HepG2 (cell line): ENCODE measurements around the gene ANKZF1. TPM values are rescaled to one million over a fixed set of nuclear protein-coding genes. Genes with fewer than 3 reads are reported as not detected.

Source experiments
- HOXA3 ChIP-seq: sonication (generic); formaldehyde crosslinking; IDR thresholded peaks from 2 replicates; pipeline ENCODE4 v1.5.0; 2020; ENCODE audit warnings: missing genetic modification reagents
- IKZF1 ChIP-seq: fragments of 450-650 bp; IDR thresholded peaks from 2 replicates; pipeline ENCODE4 v1.7.1; 2016
- KAT8 ChIP-seq: IDR thresholded peaks from 2 replicates; pipeline ENCODE4 v1.6.1; 2016; ENCODE audit warnings: missing genetic modification reagents, missing compliant biosample characterization
- KDM2A ChIP-seq: sonication (generic); formaldehyde crosslinking; IDR thresholded peaks from 2 replicates; pipeline ENCODE4 v1.4.0; 2020; ENCODE audit warnings: low read depth, missing genetic modification reagents, borderline replicate concordance
- KDM6A ChIP-seq: IDR thresholded peaks from 2 replicates; pipeline ENCODE4 v1.6.1; 2016; ENCODE audit warnings: low read depth
- POLR2G ChIP-seq: fragments of 200-400 bp; formaldehyde crosslinking; IDR thresholded peaks from 2 replicates; pipeline ENCODE4 v1.6.1; 2018; ENCODE audit warnings: mild to moderate bottlenecking, low read depth, low read length, moderate library complexity
- SP140L ChIP-seq: sonication (generic); formaldehyde crosslinking; IDR thresholded peaks from 2 replicates; pipeline ENCODE4 v1.4.0; 2020; ENCODE audit warnings: missing genetic modification reagents, borderline replicate concordance
- TBX2 ChIP-seq: sonication (generic); formaldehyde crosslinking; IDR thresholded peaks from 2 replicates; pipeline ENCODE4 v1.5.0; 2020; ENCODE audit warnings: missing genetic modification reagents, mild to moderate bottlenecking, borderline replicate concordance
- TCF7 ChIP-seq: sonication (generic); IDR thresholded peaks from 2 replicates; pipeline ENCODE4 v1.6.1; 2016; ENCODE audit warnings: antibody characterized with exemption, low read depth
- TCF7L2 ChIP-seq: IDR thresholded peaks from 2 replicates; pipeline ENCODE4 v1.6.1; 2011; ENCODE audit warnings: mild to moderate bottlenecking, low read depth, low read length, moderate library complexity
- ZMYM2 ChIP-seq: sonication (generic); formaldehyde crosslinking; IDR thresholded peaks from 2 replicates; pipeline ENCODE4 v1.8.0; 2022; ENCODE audit warnings: mild to moderate bottlenecking, missing genetic modification reagents
- ZNF275 ChIP-seq: sonication (generic); formaldehyde crosslinking; IDR thresholded peaks from 2 replicates; pipeline ENCODE4 v1.8.0; 2022; ENCODE audit warnings: missing genetic modification reagents, mild to moderate bottlenecking, inconsistent platforms, borderline replicate concordance
- ZNF276 ChIP-seq: sonication (generic); formaldehyde crosslinking; IDR thresholded peaks from 2 replicates; pipeline ENCODE4 v1.4.0; 2020; ENCODE audit warnings: mild to moderate bottlenecking, low read depth, missing genetic modification reagents
- ZNF292 ChIP-seq: sonication (generic); formaldehyde crosslinking; IDR thresholded peaks from 2 replicates; pipeline ENCODE4 v1.8.1; 2022; ENCODE audit warnings: mild to moderate bottlenecking, low read depth, missing genetic modification reagents, borderline replicate concordance
- ZNF326 ChIP-seq: sonication (generic); formaldehyde crosslinking; IDR thresholded peaks from 2 replicates; pipeline ENCODE4 v1.4.0; 2020; ENCODE audit warnings: missing genetic modification reagents, borderline replicate concordance
- ZNF331 ChIP-seq: sonication (generic); formaldehyde crosslinking; IDR thresholded peaks from 2 replicates; pipeline ENCODE4 v1.4.0; 2020; ENCODE audit warnings: missing genetic modification reagents
- ZNF431 ChIP-seq: sonication (generic); formaldehyde crosslinking; IDR thresholded peaks from 2 replicates; pipeline ENCODE4 v1.9.0; 2022; ENCODE audit warnings: missing genetic modification reagents, low read depth, mild to moderate bottlenecking, borderline replicate concordance
- ZNF605 ChIP-seq: sonication (generic); formaldehyde crosslinking; IDR thresholded peaks from 2 replicates; pipeline ENCODE4 v1.8.0; 2022; ENCODE audit warnings: mild to moderate bottlenecking, missing genetic modification reagents
- ZNF615 ChIP-seq: sonication (generic); formaldehyde crosslinking; IDR thresholded peaks from 2 replicates; pipeline ENCODE4 v1.5.0; 2020; ENCODE audit warnings: mild to moderate bottlenecking, missing genetic modification reagents, borderline replicate concordance
- ZNF619 ChIP-seq: sonication (generic); formaldehyde crosslinking; IDR thresholded peaks from 2 replicates; pipeline ENCODE4 v1.4.0; 2020; ENCODE audit warnings: mild to moderate bottlenecking, missing genetic modification reagents
- ZNF777 ChIP-seq: sonication (generic); formaldehyde crosslinking; IDR thresholded peaks from 2 replicates; pipeline ENCODE4 v1.4.0; 2020; ENCODE audit warnings: missing genetic modification reagents
- ZNF788 ChIP-seq: sonication (generic); formaldehyde crosslinking; IDR thresholded peaks from 2 replicates; pipeline ENCODE4 v1.5.0; 2020; ENCODE audit warnings: mild to moderate bottlenecking, missing genetic modification reagents, borderline replicate concordance
- ZSCAN12 ChIP-seq: sonication (generic); formaldehyde crosslinking; IDR thresholded peaks from 2 replicates; pipeline ENCODE4 v1.9.0; 2021; ENCODE audit warnings: mild to moderate bottlenecking, missing genetic modification reagents
- ZSCAN31 ChIP-seq: sonication (generic); formaldehyde crosslinking; IDR thresholded peaks from 2 replicates; pipeline ENCODE4 v1.5.0; 2020; ENCODE audit warnings: low read depth, mild to moderate bottlenecking, missing genetic modification reagents
- polyA plus RNA-seq, 8 experiments: library from polyadenylated mRNA; depleted of rRNA in 3 of 8; stranded (reverse) in 7 of 8; unstranded in 1 of 8; fragments of >200 nt; fragmentation: Illumina TruSeq in 4 of 8; extraction: Trizol in 4 of 8; gene quantifications; 2 replicates each; pipeline versions ENCODE4 v1.2.1 to v1.2.3, GENCODE V29; 2011 to 2016; ENCODE audit warnings: low read depth in 4 of 8, missing spikeins in 1 of 8, mixed read lengths in 1 of 8; ENCODE audit not compliant: insufficient read depth in 1 of 8
- total RNA-seq, 5 experiments: library from RNA; depleted of rRNA; stranded (reverse); fragments of >200 nt; fragmentation: Illumina TruSeq; extraction: Trizol; gene quantifications; 2 replicates each; pipeline ENCODE4 v1.2.3, GENCODE V29; 2016; ENCODE audit warnings: low read depth in 1 of 5
- TF ChIP-seq, protein P1 (sequence below): sonication (generic); formaldehyde crosslinking; IDR thresholded peaks from 2 replicates; pipeline ENCODE4 v1.4.0; 2020; ENCODE audit warnings: mild to moderate bottlenecking, low read depth, missing genetic modification reagents

The ANKZF1 gene
- total and polyA plus RNA-seq, 2 of the 13 experiments (the other 11 are each of a cell fraction or from before 2014, with no cell fraction given) = 25.3 to 128 TPM

DNA sequence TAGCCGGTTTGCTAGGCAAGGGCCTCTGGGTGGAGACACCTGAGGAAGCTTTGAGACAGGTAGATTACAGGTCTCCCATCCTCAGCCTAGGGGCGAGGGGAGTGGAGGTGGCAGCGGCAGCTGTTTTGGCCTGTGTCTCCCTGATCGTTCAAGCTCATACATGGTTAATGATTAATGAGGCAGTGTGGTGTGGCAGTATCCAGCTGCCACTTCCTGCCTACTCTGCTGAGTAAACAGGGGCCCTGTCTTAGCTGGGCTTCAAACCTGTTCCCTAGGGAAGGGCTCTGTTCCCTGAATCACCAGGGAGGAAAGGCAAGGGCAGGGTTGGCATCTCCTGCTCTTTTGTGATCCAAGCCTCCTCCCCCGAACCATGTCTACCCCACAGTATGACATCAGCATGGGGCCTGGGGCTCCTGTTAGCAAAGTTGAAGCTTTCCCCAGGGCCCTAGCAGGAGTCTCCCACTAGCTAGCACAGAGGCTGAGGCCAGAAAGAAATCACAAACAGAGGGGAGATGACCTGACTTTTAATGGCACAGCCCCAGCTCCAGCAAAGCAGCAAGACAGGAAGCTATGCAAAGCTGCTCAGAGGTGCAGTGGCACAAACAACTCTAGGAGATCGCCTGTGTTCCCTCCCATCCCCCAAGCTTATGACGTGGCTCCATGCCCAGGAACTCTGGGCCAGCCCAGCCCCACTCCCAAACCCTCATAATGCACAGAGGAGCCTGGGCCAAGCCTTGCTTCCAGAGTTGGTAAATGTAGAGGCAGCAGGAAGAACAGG is 19.8 kb downstream of the ANKZF1 start (continued):
- TF ChIP-seq HOXA3 (CRISPR knock-in tag) (0 out of 2 replicates have a peak, but pooled peaks have one; percentile 30), ZNF275 (0 out of 2 replicates have a peak, but pooled peaks have one; percentile 4), KDM6A (CRISPR knock-in tag) (peak; percentile 73), KAT8 (CRISPR knock-in tag) (peak; percentile 65; the same call in 1 of the 2 replicates), ZNF276 (CRISPR knock-in tag) (peak; percentile 37; the same call in 1 of the 2 replicates), SP140L (CRISPR knock-in tag) (0 out of 2 replicates have a peak, but pooled peaks have one; percentile 17), ZNF331 (peak; percentile 80; the same call in 1 of the 2 replicates), ZNF619 (CRISPR knock-in tag) (no peak), ZNF777 (CRISPR knock-in tag) (no peak), ZSCAN31 (CRISPR knock-in tag) (peak; percentile 80), TCF7 (no peak), ZNF615 (CRISPR knock-in tag) (0 out of 2 replicates have a peak, but pooled peaks have one; percentile 70), ZNF292 (peak; percentile 92), ZMYM2 (0 out of 2 replicates have a peak, but pooled peaks have one; percentile 40), ZNF605 (CRISPR knock-in tag) (peak; percentile 97), ZSCAN12 (no peak), TCF7L2 (no peak), ZNF431 (CRISPR knock-in tag) (0 out of 2 replicates have a peak, but pooled peaks have one; percentile 4), IKZF1 (no peak), KDM2A (CRISPR knock-in tag) (no peak), ZNF326 (CRISPR knock-in tag) (no peak), POLR2G (peak; percentile 88), TBX2 (CRISPR knock-in tag) (peak; percentile 95), ZNF788 (CRISPR knock-in tag) (peak; percentile 94)
- TF ChIP-seq, protein P1, sequence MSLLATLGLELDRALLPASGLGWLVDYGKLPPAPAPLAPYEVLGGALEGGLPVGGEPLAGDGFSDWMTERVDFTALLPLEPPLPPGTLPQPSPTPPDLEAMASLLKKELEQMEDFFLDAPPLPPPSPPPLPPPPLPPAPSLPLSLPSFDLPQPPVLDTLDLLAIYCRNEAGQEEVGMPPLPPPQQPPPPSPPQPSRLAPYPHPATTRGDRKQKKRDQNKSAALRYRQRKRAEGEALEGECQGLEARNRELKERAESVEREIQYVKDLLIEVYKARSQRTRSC (CRISPR knock-in tag) = 0 out of 2 replicates have a peak, but pooled peaks have one; percentile 27
